Memory B cell (primary cell): Measurements from ENCODE around the gene CPA5.

Experiments used
- ATAC-seq: fragments of 150-1000 bp; cut with Tn5 transposase; 2 replicates; pipeline ENCODE4 v1.10.0; 2021; ENCODE audit warnings: low read depth, mild to moderate bottlenecking, moderate library complexity
- DNase-seq, 2 donors: peaks; one replicate each; pipeline ENCODE4 v3.0.0; 2022; ENCODE audit warnings: low spot score in 2 of 2
- H3K27ac Mint-ChIP-seq: one replicate; pipeline ENCODE4 v1.8.0; 2022; ENCODE audit warnings: mild to moderate bottlenecking, moderate library complexity, mixed read lengths
- H3K27me3 Mint-ChIP-seq: one replicate; pipeline ENCODE4 v1.8.0; 2022; ENCODE audit warnings: mixed read lengths
- H3K36me3 Mint-ChIP-seq: one replicate; pipeline ENCODE4 v1.8.0; 2022; ENCODE audit warnings: mild to moderate bottlenecking, mixed read lengths
- H3K4me1 Mint-ChIP-seq: one replicate; pipeline ENCODE4 v1.8.0; 2022; ENCODE audit warnings: mixed read lengths
- H3K4me3 Mint-ChIP-seq: one replicate; pipeline ENCODE4 v1.8.0; 2022; ENCODE audit warnings: mild to moderate bottlenecking, moderate library complexity, mixed read lengths
- H3K9me3 Mint-ChIP-seq: one replicate; pipeline ENCODE4 v1.8.0; 2022; ENCODE audit warnings: mixed read lengths

The CPA5 gene

GRCh38 chr7:130360518-130360917, 15.9 kb downstream of the CPA5 start:
- H3K4me1 Mint-ChIP-seq = no peaks in the 10 kb centered on the region
- no peak for ATAC-seq

GRCh38 chr7:130361681-130362080, 17.1 kb downstream of the CPA5 start:
- no peak overlapping the region for H3K4me3 Mint-ChIP-seq
- H3K36me3 Mint-ChIP-seq = peaks cover 2% of the 10 kb centered on the region
- no peaks in the 10 kb centered on the region for H3K27me3 Mint-ChIP-seq
- ATAC-seq (no peak), DNase-seq (no peak)
- H3K4me1 Mint-ChIP-seq = no peaks in the 10 kb centered on the region
- no peak overlapping the region for H3K27ac Mint-ChIP-seq
- peaks cover 7% of the 10 kb centered on the region for H3K9me3 Mint-ChIP-seq

More at GRCh38 chr7:130360518-130360917, 15.9 kb downstream of the CPA5 start:
- Mint-ChIP-seq H3K4me3 (no peak overlapping the region), H3K9me3 (peaks cover 7% of the 10 kb centered on the region), H3K27me3 (no peaks in the 10 kb centered on the region), H3K36me3 (peaks cover 2% of the 10 kb centered on the region), H3K27ac (no peak overlapping the region)
- no peak for DNase-seq

GRCh38 chr7:130362251-130362816, 17.7 kb downstream of the CPA5 start:
- Mint-ChIP-seq H3K4me1 (no peaks in the 10 kb centered on the region), H3K27ac (no peak overlapping the region), H3K27me3 (no peaks in the 10 kb centered on the region), H3K36me3 (peaks cover 2% of the 10 kb centered on the region), H3K4me3 (no peak overlapping the region), H3K9me3 (peaks cover 7% of the 10 kb centered on the region)
- DNase-seq (no peak), ATAC-seq (no peak)

- DNase-seq (no peak), ATAC-seq (no peak)
- no peaks in the 10 kb centered on the region for H3K4me1 Mint-ChIP-seq
- peaks cover 7% of the 10 kb centered on the region for H3K9me3 Mint-ChIP-seq
- H3K27ac Mint-ChIP-seq = no peak overlapping the region
- H3K4me3 Mint-ChIP-seq = no peak overlapping the region
- H3K36me3 Mint-ChIP-seq = peaks cover 2% of the 10 kb centered on the region
- no peaks in the 10 kb centered on the region for H3K27me3 Mint-ChIP-seq
These were observed 18.6 kb downstream of the CPA5 start for GRCh38 chr7:130363026-130363847.

GRCh38 chr7:130364451-130364850, 19.8 kb downstream of the CPA5 start:
- peaks cover 2% of the 10 kb centered on the region for H3K36me3 Mint-ChIP-seq
- peaks cover 4% of the 10 kb centered on the region for H3K9me3 Mint-ChIP-seq
- peaks cover 2% of the 10 kb centered on the region for H3K4me1 Mint-ChIP-seq
- peaks cover 2% of the 10 kb centered on the region for H3K27me3 Mint-ChIP-seq
- no peak overlapping the region for H3K4me3 Mint-ChIP-seq
- no peak overlapping the region for H3K27ac Mint-ChIP-seq
- ATAC-seq = no peak
- DNase-seq = no peak

GRCh38 chr7:130365088-130365487, 20.5 kb downstream of the CPA5 start:
- DNase-seq (no peak), ATAC-seq (no peak)
- peaks cover 3% of the 10 kb centered on the region for H3K4me1 Mint-ChIP-seq
- H3K4me3 Mint-ChIP-seq = no peak overlapping the region
- H3K27ac Mint-ChIP-seq = no peak overlapping the region
- H3K27me3 Mint-ChIP-seq = peaks cover 3% of the 10 kb centered on the region
- peaks cover 2% of the 10 kb centered on the region for H3K36me3 Mint-ChIP-seq
- H3K9me3 Mint-ChIP-seq = peaks cover 2% of the 10 kb centered on the region

- Mint-ChIP-seq H3K9me3 (no peaks in the 10 kb centered on the region), H3K27me3 (peaks cover 3% of the 10 kb centered on the region), H3K4me1 (peaks cover 3% of the 10 kb centered on the region), H3K4me3 (no peak overlapping the region), H3K27ac (no peak overlapping the region), H3K36me3 (no peaks in the 10 kb centered on the region)
- no peak for ATAC-seq
- no peak for DNase-seq
These were observed 21.2 kb downstream of the CPA5 start for GRCh38 chr7:130365511-130366441.

- DNase-seq (no peak), ATAC-seq (no peak)
- H3K9me3 Mint-ChIP-seq = no peaks in the 10 kb centered on the region
- no peak overlapping the region for H3K27ac Mint-ChIP-seq
- peaks cover 3% of the 10 kb centered on the region for H3K27me3 Mint-ChIP-seq
- H3K36me3 Mint-ChIP-seq = no peaks in the 10 kb centered on the region
- H3K4me1 Mint-ChIP-seq = peaks cover 3% of the 10 kb centered on the region
- no peak overlapping the region for H3K4me3 Mint-ChIP-seq
These were observed 21.9 kb downstream of the CPA5 start for GRCh38 chr7:130366564-130366963.

GRCh38 chr7:130367088-130367755, 22.6 kb downstream of the CPA5 start:
- no peak for ATAC-seq

GRCh38 chr7:130367836-130368746, 23.5 kb downstream of the CPA5 start:
- Mint-ChIP-seq H3K27me3 (peaks cover 5% of the 10 kb centered on the region), H3K36me3 (no peaks in the 10 kb centered on the region), H3K4me3 (no peak overlapping the region), H3K9me3 (no peaks in the 10 kb centered on the region), H3K4me1 (peaks cover 3% of the 10 kb centered on the region), H3K27ac (no peak overlapping the region)
- ATAC-seq = no peak
- no peak for DNase-seq

More at GRCh38 chr7:130367088-130367755, 22.6 kb downstream of the CPA5 start:
- Mint-ChIP-seq H3K27me3 (peaks cover 5% of the 10 kb centered on the region), H3K36me3 (no peaks in the 10 kb centered on the region), H3K4me3 (no peak overlapping the region), H3K27ac (no peak overlapping the region), H3K4me1 (peaks cover 3% of the 10 kb centered on the region), H3K9me3 (no peaks in the 10 kb centered on the region)
- DNase-seq = no peak

- DNase-seq (no peak), ATAC-seq (no peak)
- no peak overlapping the region for H3K4me3 Mint-ChIP-seq
These were observed 24.6 kb downstream of the CPA5 start for GRCh38 chr7:130369110-130369711.

GRCh38 chr7:130369831-130370550, 25.4 kb downstream of the CPA5 start:
- H3K27me3 Mint-ChIP-seq = peaks cover 6% of the 10 kb centered on the region
- H3K36me3 Mint-ChIP-seq = no peaks in the 10 kb centered on the region
- no peaks in the 10 kb centered on the region for H3K9me3 Mint-ChIP-seq
- no peak for DNase-seq
- peaks cover 3% of the 10 kb centered on the region for H3K4me1 Mint-ChIP-seq
- no peak overlapping the region for H3K4me3 Mint-ChIP-seq
- no peak overlapping the region for H3K27ac Mint-ChIP-seq
- no peak for ATAC-seq

More at GRCh38 chr7:130369110-130369711, 24.6 kb downstream of the CPA5 start:
- H3K4me1 Mint-ChIP-seq = peaks cover 3% of the 10 kb centered on the region
- H3K36me3 Mint-ChIP-seq = no peaks in the 10 kb centered on the region
- H3K27me3 Mint-ChIP-seq = peaks cover 5% of the 10 kb centered on the region
- H3K9me3 Mint-ChIP-seq = no peaks in the 10 kb centered on the region
- H3K27ac Mint-ChIP-seq = no peak overlapping the region
